ENCODE results near the gene GSTA2.

DNA sequence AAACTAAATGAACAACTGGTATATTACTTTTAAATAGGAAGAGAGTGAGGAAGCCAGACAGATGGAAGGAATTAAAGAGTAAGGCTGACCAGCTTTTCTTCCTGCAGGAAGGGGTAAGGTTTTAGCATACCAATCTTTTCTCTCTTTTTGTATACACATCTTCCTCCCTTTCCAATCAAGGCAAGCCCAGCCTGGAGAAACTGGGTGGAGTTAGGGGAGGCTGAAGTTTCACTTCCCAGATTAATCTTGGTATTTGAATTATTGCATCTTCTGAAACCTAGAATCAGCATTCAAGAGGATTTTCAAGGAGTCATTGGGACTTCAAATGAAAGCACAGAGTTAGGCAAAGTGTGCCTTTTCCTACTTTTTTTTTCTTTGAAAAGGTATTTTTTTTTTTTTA is 59.2 kb downstream of the GSTA2 start:
- TF ChIP-seq, protein P1, sequence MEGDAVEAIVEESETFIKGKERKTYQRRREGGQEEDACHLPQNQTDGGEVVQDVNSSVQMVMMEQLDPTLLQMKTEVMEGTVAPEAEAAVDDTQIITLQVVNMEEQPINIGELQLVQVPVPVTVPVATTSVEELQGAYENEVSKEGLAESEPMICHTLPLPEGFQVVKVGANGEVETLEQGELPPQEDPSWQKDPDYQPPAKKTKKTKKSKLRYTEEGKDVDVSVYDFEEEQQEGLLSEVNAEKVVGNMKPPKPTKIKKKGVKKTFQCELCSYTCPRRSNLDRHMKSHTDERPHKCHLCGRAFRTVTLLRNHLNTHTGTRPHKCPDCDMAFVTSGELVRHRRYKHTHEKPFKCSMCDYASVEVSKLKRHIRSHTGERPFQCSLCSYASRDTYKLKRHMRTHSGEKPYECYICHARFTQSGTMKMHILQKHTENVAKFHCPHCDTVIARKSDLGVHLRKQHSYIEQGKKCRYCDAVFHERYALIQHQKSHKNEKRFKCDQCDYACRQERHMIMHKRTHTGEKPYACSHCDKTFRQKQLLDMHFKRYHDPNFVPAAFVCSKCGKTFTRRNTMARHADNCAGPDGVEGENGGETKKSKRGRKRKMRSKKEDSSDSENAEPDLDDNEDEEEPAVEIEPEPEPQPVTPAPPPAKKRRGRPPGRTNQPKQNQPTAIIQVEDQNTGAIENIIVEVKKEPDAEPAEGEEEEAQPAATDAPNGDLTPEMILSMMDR (IDR thresholded peaks at IDR 0.05): no peak
- no peak for TF ChIP-seq POLR2A (IDR thresholded peaks at IDR 0.05)

Data from esophagus squamous epithelium (tissue), 4 donors.